Measurements from ENCODE around the gene MRPL12. TPM values are rescaled to one million over a fixed set of nuclear protein-coding genes. Genes with fewer than 3 reads are reported as not detected.

MRPL12 gene
- total RNA-seq, 1 experiment from 2014 or later = 157 TPM

- POLR2A ChIA-PET = no interaction called here
- intact Hi-C loops (cut with micrococcal nuclease; ENCODE audit: unreplicated experiment) = no loop called here
- DNase-seq (ENCODE audit: low read depth, low spot score) = no peak
Observed at GRCh38 chr17:81662002-81662401, 41.2 kb upstream of the MRPL12 start.

GRCh38 chr17:81664051-81664470 is 39.1 kb upstream of the MRPL12 start:
- H3K27me3 ChIP-seq (ENCODE audit: control insufficient read depth, insufficient read depth, low read length) = no peaks in the 10 kb centered on the region
- DNase-seq (ENCODE audit: low read depth, low spot score) (no peak), ATAC-seq (no peak)
- intact Hi-C loops (cut with micrococcal nuclease; ENCODE audit: unreplicated experiment) = no loop called here
- no peak overlapping the region for H3K4me3 ChIP-seq (ENCODE audit: low read depth in 2 of 2, low read length in 2 of 2)
- no peak overlapping the region for H3K27ac ChIP-seq (ENCODE audit: low read length)
- ChIA-PET CTCF (interaction anchor here (0.6 kb wide), 1 partner anchor 20 kb away, joined by 5 read pairs; no protein-coding TSS in a partner anchor), POLR2A (interaction anchor here (0.7 kb wide), 2 partner anchors 15 to 236 kb away, joined by 4 to 12 read pairs; no protein-coding TSS in a partner anchor)
- no peaks in the 10 kb centered on the region; the same call in 1 of the 2 replicates for H3K36me3 ChIP-seq (ENCODE audit: control insufficient read depth, insufficient read depth, low read length)
- peaks cover 21% of the 10 kb centered on the region for H3K4me1 ChIP-seq (ENCODE audit: control insufficient read depth, insufficient read depth, low read length)
- no peak for TF ChIP-seq TCF7L2 (IDR thresholded peaks at IDR 0.05; ENCODE audit: low read depth, low read length)
- no peak for TF ChIP-seq SIN3A (IDR thresholded peaks at IDR 0.05; ENCODE audit: borderline replicate concordance, insufficient read depth, low read depth, low read length)
- TF ChIP-seq POLR2AphosphoS5 (IDR thresholded peaks at IDR 0.05; ENCODE audit: low read depth, low read length) = no peak
- no peak for TF ChIP-seq CTCF (IDR thresholded peaks at IDR 0.05)
- TF ChIP-seq REST (IDR thresholded peaks at IDR 0.05; ENCODE audit: insufficient read depth in 1 of 2, low read depth in 2 of 2, low read length in 1 of 2) = no peak
- in situ Hi-C loops (cut with HindIII; ENCODE audit: low pct_unique_long_range_greater_than_20kb, low sequenced_read_pairs) = no loop called here
- no peaks in the 10 kb centered on the region for H3K9me3 ChIP-seq (ENCODE audit: control insufficient read depth, insufficient read depth, low read depth, low read length)
- BruUV-seq (replicated peaks) = no TSS peak

More at GRCh38 chr17:81662002-81662401, 41.2 kb upstream of the MRPL12 start:
- no peaks in the 10 kb centered on the region for H3K27me3 ChIP-seq (ENCODE audit: control insufficient read depth, insufficient read depth, low read length)
- no TSS peak for BruUV-seq (replicated peaks)
- no peak overlapping the region for H3K27ac ChIP-seq (ENCODE audit: low read length)
- H3K9me3 ChIP-seq (ENCODE audit: control insufficient read depth, insufficient read depth, low read depth, low read length) = no peaks in the 10 kb centered on the region
- H3K4me1 ChIP-seq (ENCODE audit: control insufficient read depth, insufficient read depth, low read length) = peaks cover 8% of the 10 kb centered on the region
- TF ChIP-seq POLR2AphosphoS5 (IDR thresholded peaks at IDR 0.05; ENCODE audit: low read depth, low read length) = no peak
- no peak for TF ChIP-seq REST (IDR thresholded peaks at IDR 0.05; ENCODE audit: insufficient read depth in 1 of 2, low read depth in 2 of 2, low read length in 1 of 2)
- TF ChIP-seq CTCF (IDR thresholded peaks at IDR 0.05) = no peak
- TF ChIP-seq SIN3A (IDR thresholded peaks at IDR 0.05; ENCODE audit: borderline replicate concordance, insufficient read depth, low read depth, low read length) = no peak
- TF ChIP-seq TCF7L2 (IDR thresholded peaks at IDR 0.05; ENCODE audit: low read depth, low read length) = no peak
- no peak for ATAC-seq
- in situ Hi-C loops (cut with HindIII; ENCODE audit: low pct_unique_long_range_greater_than_20kb, low sequenced_read_pairs) = no loop called here
- CTCF ChIA-PET = no interaction called here
- no peaks in the 10 kb centered on the region; the same call in 1 of the 2 replicates for H3K36me3 ChIP-seq (ENCODE audit: control insufficient read depth, insufficient read depth, low read length)
- no peak overlapping the region for H3K4me3 ChIP-seq (ENCODE audit: low read depth in 2 of 2, low read length in 2 of 2)
